Activated B cell treated with CpG ODN at 0.5 μM for 24 hours (primary cell): ENCODE data around the gene ITSN1. TPM values are rescaled to one million over a fixed set of nuclear protein-coding genes. Genes with fewer than 3 reads are reported as not detected.

Experiments used
- ATAC-seq: fragments of 200-7000 bp; cut with Tn5 transposase; one replicate; pipeline ENCODE4 v1.10.0; 2021; ENCODE audit warnings: low read depth, mild to moderate bottlenecking, moderate library complexity
- CTCF ChIA-PET: fragments of 350-600 bp; sonication (Branson Sonifier 250); formaldehyde crosslinking; loops from one replicate; lab custom pipeline; 2021; ENCODE audit warnings: antibody characterized with exemption; lab: Charles Lee
- POLR2A ChIA-PET: fragments of 350-600 bp; sonication (Branson Sonifier 250); formaldehyde crosslinking; loops from one replicate; lab custom pipeline; 2021; ENCODE audit warnings: antibody characterized with exemption; lab: Charles Lee
- DNase-seq: peaks from one replicate; pipeline ENCODE4 v3.0.0; 2022
- H3K27ac Mint-ChIP-seq: one replicate; pipeline ENCODE4 v1.8.0; 2020; ENCODE audit warnings: mixed read lengths
- H3K27me3 Mint-ChIP-seq: one replicate; pipeline ENCODE4 v1.8.0; 2021; ENCODE audit warnings: mixed read lengths
- H3K36me3 Mint-ChIP-seq: one replicate; pipeline ENCODE4 v1.8.0; 2021; ENCODE audit warnings: low read depth, mixed read lengths
- H3K4me1 Mint-ChIP-seq: one replicate; pipeline ENCODE4 v1.8.0; 2021; ENCODE audit warnings: mixed read lengths
- H3K4me3 Mint-ChIP-seq: one replicate; pipeline ENCODE4 v1.8.0; 2020; ENCODE audit warnings: mild to moderate bottlenecking, mixed read lengths
- H3K9me3 Mint-ChIP-seq: one replicate; pipeline ENCODE4 v1.8.0; 2020; ENCODE audit warnings: mixed read lengths
- intact Hi-C: fragments of 100-400 bp; cut with micrococcal nuclease; formaldehyde crosslinking; loops from one replicate; pipeline ENCODE4 v1.15.1; 2024
- total RNA-seq: library from RNA; stranded (reverse); gene quantifications from 2 replicates; pipeline ENCODE4 v1.2.3, GENCODE V29; 2022
- TF ChIP-seq, protein P1 (sequence below): fragments of 200-600 bp; IDR thresholded peaks from one replicate; pipeline ENCODE4 v1.8.0; 2022; ENCODE audit warnings: antibody characterized with exemption, mild to moderate bottlenecking

The ITSN1 gene
- total RNA-seq, 1 donor from 2014 or later: 2.9 TPM

DNA sequence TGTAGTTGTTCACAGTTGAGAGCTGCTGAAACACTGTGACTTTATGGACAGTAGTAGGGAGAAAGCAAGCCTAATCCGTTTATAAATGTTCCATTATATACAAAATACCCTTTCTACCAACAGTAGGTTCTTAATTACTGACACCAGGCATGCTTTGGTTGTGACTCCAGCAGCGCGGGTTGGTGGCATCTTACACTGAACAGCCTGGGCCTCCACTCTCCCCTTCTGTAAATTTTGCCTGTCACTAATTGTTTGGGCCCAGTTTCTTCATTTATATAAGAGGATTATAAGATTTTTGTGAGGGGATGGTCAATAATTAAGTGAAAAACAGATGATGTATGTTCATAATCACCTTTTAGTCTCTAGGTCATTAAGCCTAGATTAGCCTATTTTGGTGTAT is 58.2 kb downstream of the ITSN1 start:
- Mint-ChIP-seq H3K4me3 (no peak overlapping the region), H3K36me3 (no peaks in the 10 kb centered on the region), H3K4me1 (no peaks in the 10 kb centered on the region), H3K9me3 (no peaks in the 10 kb centered on the region), H3K27me3 (peaks cover 3% of the 10 kb centered on the region), H3K27ac (no peak overlapping the region)
- ATAC-seq: no peak
- DNase-seq: no peak
- intact Hi-C loops: no loop called here
- ChIA-PET CTCF (no interaction called here), POLR2A (no interaction called here)
- TF ChIP-seq, protein P1, sequence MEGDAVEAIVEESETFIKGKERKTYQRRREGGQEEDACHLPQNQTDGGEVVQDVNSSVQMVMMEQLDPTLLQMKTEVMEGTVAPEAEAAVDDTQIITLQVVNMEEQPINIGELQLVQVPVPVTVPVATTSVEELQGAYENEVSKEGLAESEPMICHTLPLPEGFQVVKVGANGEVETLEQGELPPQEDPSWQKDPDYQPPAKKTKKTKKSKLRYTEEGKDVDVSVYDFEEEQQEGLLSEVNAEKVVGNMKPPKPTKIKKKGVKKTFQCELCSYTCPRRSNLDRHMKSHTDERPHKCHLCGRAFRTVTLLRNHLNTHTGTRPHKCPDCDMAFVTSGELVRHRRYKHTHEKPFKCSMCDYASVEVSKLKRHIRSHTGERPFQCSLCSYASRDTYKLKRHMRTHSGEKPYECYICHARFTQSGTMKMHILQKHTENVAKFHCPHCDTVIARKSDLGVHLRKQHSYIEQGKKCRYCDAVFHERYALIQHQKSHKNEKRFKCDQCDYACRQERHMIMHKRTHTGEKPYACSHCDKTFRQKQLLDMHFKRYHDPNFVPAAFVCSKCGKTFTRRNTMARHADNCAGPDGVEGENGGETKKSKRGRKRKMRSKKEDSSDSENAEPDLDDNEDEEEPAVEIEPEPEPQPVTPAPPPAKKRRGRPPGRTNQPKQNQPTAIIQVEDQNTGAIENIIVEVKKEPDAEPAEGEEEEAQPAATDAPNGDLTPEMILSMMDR: no peak

DNA sequence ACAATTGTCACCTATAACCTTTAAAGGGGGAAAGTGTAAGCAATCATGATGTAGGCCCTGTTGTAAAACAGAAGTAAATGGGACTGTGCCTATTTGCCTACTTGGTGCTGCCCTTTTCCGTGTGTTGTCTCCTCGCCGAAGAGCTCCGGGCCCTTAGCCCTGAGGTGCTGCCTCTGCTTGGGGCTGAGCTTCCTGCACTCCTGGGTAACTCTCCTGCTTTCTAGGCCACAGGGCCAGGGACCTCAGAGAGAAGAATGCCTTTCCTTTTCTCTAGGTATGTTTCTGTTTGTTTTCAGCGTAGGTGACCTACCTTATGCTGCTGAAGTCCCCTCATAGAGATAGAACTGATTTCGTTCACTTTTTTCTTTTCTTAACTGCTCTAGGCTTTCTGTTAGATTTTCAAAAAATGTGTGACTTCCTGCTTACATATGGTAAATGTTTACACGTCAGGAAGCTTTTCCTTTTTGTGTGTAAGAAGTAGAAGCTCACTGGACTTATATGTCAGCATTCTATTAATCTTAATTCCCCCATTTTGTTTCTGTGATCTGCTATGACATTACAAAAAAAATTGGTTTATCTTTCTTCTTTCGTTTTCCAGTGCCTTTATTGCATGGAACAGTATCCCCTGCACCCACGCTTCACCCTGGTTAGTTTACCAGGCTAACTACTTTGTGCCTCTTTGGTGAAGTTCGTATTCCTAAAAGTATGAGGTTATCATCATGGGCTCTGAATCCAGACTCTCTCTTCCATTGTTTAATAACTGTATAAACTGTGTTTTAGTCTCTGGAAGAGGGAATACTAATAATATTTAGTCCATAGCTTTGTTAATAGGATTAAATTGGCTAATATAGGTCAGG is 61.7 kb downstream of the ITSN1 start:
- ChIA-PET CTCF (no interaction called here), POLR2A (no interaction called here)
- Mint-ChIP-seq H3K36me3 (no peaks in the 10 kb centered on the region), H3K9me3 (peaks cover 7% of the 10 kb centered on the region), H3K4me3 (no peak overlapping the region), H3K27ac (no peak overlapping the region), H3K27me3 (peaks cover 3% of the 10 kb centered on the region), H3K4me1 (no peaks in the 10 kb centered on the region)
- DNase-seq (no peak), ATAC-seq (no peak)
- intact Hi-C loops: no loop called here
- TF ChIP-seq, protein P1: no peak

DNA sequence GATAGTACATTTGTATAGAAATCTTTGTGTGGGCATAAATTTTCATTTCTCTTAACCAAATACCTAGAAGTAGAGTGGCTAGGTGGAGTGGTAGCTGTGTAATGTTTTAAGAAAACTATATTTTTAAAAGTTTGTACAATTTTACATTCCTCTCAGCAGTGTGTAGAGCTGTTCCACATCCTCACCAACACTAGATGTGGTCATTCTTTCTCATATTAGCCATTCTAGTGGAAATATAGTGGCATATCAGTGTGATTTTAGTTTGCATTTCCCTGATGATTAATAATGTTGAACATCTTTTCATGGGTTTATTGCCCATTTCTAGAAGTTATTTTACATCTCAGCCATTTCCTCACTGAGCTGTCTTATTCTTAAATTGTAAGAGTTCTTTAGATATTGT is 65.5 kb downstream of the ITSN1 start:
- intact Hi-C loops: no loop called here
- CTCF ChIA-PET: no interaction called here
- Mint-ChIP-seq H3K4me3 (no peak overlapping the region), H3K9me3 (peaks cover 12% of the 10 kb centered on the region), H3K27ac (no peak overlapping the region), H3K27me3 (peaks cover 2% of the 10 kb centered on the region), H3K36me3 (no peaks in the 10 kb centered on the region), H3K4me1 (no peaks in the 10 kb centered on the region)
- TF ChIP-seq, protein P1: no peak
- no peak for DNase-seq
- ATAC-seq: no peak
- POLR2A ChIA-PET: no interaction called here

DNA sequence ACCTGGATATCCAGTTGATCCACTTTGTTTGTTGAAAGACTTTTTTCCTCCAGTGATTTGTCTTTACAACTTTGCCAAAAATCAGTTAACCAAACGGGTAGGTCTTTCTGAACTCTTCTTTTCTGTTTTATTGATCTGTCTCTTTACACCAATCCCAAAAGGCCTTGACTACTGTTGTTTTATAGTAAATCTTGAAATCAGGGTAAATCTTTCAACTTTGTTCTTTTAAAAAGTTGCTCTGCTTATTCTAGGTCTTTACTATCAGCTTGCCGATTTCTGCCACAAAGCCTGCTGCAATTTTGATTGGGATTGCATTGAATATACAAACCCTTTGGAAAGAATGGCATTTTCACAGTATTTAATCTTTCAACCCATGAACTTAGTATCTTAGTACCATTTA is 66.6 kb downstream of the ITSN1 start:
- H3K27ac Mint-ChIP-seq: no peak overlapping the region
- H3K36me3 Mint-ChIP-seq: no peaks in the 10 kb centered on the region
- no peaks in the 10 kb centered on the region for H3K4me1 Mint-ChIP-seq
- H3K27me3 Mint-ChIP-seq: no peaks in the 10 kb centered on the region
- DNase-seq: no peak
- peaks cover 12% of the 10 kb centered on the region for H3K9me3 Mint-ChIP-seq
- TF ChIP-seq, protein P1: no peak
- CTCF ChIA-PET: no interaction called here
- intact Hi-C loops: no loop called here
- ATAC-seq: no peak
- POLR2A ChIA-PET: no interaction called here
- no peak overlapping the region for H3K4me3 Mint-ChIP-seq

DNA sequence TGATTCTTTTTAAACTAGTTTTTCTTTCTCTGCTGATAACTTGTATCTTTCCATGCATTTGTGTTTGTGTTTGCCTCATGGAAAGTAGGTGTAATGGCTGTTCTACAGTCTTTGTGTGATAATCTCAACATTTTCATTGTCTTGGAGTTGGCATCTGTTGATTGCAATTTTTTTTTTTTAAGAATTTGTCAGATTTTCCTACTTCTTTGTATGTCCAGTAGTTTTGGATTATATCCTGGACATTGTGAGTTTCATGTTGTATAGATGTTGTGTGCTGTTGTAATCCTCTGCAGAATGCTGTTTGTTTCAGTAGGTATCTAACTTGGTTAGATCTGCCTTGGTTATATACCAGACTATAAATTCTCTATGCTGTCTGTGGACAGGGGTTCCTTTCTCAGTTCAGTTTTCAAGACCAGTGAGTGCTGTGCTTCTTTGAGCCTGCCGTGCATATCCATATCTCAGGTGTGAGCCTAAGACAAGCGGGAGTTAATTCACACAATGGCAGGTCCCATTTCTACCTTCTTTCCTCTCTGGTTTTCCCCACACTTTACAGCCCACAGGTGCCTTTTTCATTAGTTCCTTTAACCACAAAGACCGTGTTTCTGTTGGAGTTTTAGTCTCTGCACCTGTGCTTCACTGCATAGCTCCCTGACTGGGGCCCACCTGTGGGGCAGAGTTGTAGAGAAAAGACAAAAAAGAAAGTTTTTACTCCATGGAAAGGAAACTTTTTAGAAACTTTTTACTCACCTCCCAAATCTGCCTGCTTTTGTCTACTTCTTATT is 69.9 kb downstream of the ITSN1 start:
- Mint-ChIP-seq H3K36me3 (no peaks in the 10 kb centered on the region), H3K4me3 (no peak overlapping the region), H3K27me3 (peaks cover 5% of the 10 kb centered on the region), H3K27ac (no peak overlapping the region), H3K4me1 (no peaks in the 10 kb centered on the region), H3K9me3 (peaks cover 12% of the 10 kb centered on the region)
- TF ChIP-seq, protein P1: no peak
- intact Hi-C loops: no loop called here
- POLR2A ChIA-PET: no interaction called here
- CTCF ChIA-PET: no interaction called here
- ATAC-seq (no peak), DNase-seq (no peak)
